MCF 10A (cell line): ENCODE measurements around the gene NCL. TPM values are rescaled to one million over a fixed set of nuclear protein-coding genes. Genes with fewer than 3 reads are reported as not detected.

Source experiments
- BruUV-seq: library from RNA; stranded (reverse); fragments of 400-500 nt; replicated peaks from 2 replicates; lab custom pipeline; 2021; lab: Mats Ljungman, UMichigan
- CTCF ChIA-PET: fragments of 300-600 bp; sonication (Branson Sonifier 250); formaldehyde crosslinking; extraction: SDS; loops from one replicate; lab custom pipeline; 2021; ENCODE audit warnings: antibody characterized with exemption, inconsistent platforms; lab: Yijun Ruan, JAX
- POLR2A ChIA-PET: fragments of 300-600, 350-650 bp; sonication (Branson Sonifier 250); formaldehyde crosslinking; extraction: SDS; loops from one replicate; lab custom pipeline; 2020; ENCODE audit warnings: antibody characterized with exemption, inconsistent platforms; lab: Yijun Ruan, JAX
- DNase-seq: peaks from one replicate; pipeline ENCODE4 v3.0.0-alpha.2; 2018; ENCODE audit not compliant: unreplicated experiment
- H3K27ac Mint-ChIP-seq: one replicate; pipeline ENCODE4 v1.8.0; 2022; ENCODE audit warnings: mild to moderate bottlenecking, low read depth, mixed read lengths; ENCODE audit not compliant: unreplicated experiment
- H3K27me3 Mint-ChIP-seq: one replicate; pipeline ENCODE4 v1.8.0; 2022; ENCODE audit warnings: mixed read lengths; ENCODE audit not compliant: insufficient read depth, unreplicated experiment
- H3K36me3 Mint-ChIP-seq: one replicate; pipeline ENCODE4 v1.8.0; 2022; ENCODE audit warnings: mild to moderate bottlenecking, moderate library complexity, mixed read lengths; ENCODE audit not compliant: insufficient read depth, unreplicated experiment
- H3K4me1 Mint-ChIP-seq: one replicate; pipeline ENCODE4 v1.8.0; 2022; ENCODE audit warnings: mixed read lengths; ENCODE audit not compliant: insufficient read depth, unreplicated experiment
- H3K4me3 Mint-ChIP-seq: one replicate; pipeline ENCODE4 v1.8.0; 2022; ENCODE audit warnings: mild to moderate bottlenecking, moderate library complexity, mixed read lengths; ENCODE audit not compliant: unreplicated experiment
- H3K9me3 Mint-ChIP-seq: one replicate; pipeline ENCODE4 v1.8.0; 2022; ENCODE audit warnings: mixed read lengths; ENCODE audit not compliant: unreplicated experiment
- intact Hi-C: fragments of 100-400 bp; cut with micrococcal nuclease; formaldehyde crosslinking; loops from 2 replicates; pipeline ENCODE4 v1.14.1; 2022
- total RNA-seq: library from RNA; stranded (reverse); gene quantifications from 2 replicates; pipeline ENCODE4 v1.2.3, GENCODE V29; 2022
- TF ChIP-seq, protein P1 (sequence below): fragments of 200-600 bp; IDR thresholded peaks from one replicate; pipeline ENCODE4 v1.8.0; 2022; ENCODE audit warnings: antibody characterized with exemption, mild to moderate bottlenecking; ENCODE audit not compliant: unreplicated experiment

The NCL gene
- total RNA-seq, 1 experiment from 2014 or later = 778 TPM

DNA sequence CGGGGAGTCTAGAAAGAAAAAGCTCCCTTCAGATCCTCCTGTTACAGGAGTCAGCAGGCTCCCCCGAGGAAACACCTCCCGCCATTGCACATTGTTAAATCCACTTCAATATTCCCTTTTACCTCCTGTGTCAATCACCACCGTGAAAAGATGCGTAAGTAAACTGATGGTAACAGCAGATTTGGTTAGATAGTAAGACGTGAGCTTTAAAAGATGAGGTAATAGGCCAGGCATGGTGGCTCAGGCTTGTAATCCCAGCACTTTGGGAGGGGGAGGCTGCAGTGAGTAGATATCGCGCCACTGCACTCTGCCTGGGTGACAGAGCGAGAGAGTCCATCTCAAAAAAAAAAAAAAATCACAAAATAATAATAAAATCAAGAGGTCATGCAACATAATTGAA lies 15.2 kb upstream of the NCL start:
- H3K9me3 Mint-ChIP-seq = no peaks in the 10 kb centered on the region
- no peaks in the 10 kb centered on the region for H3K27me3 Mint-ChIP-seq
- H3K4me1 Mint-ChIP-seq = peaks cover 9% of the 10 kb centered on the region
- no peak overlapping the region for H3K27ac Mint-ChIP-seq
- no peaks in the 10 kb centered on the region for H3K36me3 Mint-ChIP-seq
- BruUV-seq = no TSS peak
- TF ChIP-seq, protein P1, sequence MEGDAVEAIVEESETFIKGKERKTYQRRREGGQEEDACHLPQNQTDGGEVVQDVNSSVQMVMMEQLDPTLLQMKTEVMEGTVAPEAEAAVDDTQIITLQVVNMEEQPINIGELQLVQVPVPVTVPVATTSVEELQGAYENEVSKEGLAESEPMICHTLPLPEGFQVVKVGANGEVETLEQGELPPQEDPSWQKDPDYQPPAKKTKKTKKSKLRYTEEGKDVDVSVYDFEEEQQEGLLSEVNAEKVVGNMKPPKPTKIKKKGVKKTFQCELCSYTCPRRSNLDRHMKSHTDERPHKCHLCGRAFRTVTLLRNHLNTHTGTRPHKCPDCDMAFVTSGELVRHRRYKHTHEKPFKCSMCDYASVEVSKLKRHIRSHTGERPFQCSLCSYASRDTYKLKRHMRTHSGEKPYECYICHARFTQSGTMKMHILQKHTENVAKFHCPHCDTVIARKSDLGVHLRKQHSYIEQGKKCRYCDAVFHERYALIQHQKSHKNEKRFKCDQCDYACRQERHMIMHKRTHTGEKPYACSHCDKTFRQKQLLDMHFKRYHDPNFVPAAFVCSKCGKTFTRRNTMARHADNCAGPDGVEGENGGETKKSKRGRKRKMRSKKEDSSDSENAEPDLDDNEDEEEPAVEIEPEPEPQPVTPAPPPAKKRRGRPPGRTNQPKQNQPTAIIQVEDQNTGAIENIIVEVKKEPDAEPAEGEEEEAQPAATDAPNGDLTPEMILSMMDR = no peak
- no peak for DNase-seq
- intact Hi-C loops = no loop called here
- ChIA-PET CTCF (interaction anchor here (0.6 to 5.2 kb wide), 4 partner anchors 9 to 80 kb away, joined by 3 to 39 read pairs (median 4); no protein-coding TSS in a partner anchor), POLR2A (interaction anchor here (0.6 to 1.1 kb wide), 2 partner anchors 12 to 73 kb away, joined by 3 read pairs; no protein-coding TSS in a partner anchor)
- no peak overlapping the region for H3K4me3 Mint-ChIP-seq

DNA sequence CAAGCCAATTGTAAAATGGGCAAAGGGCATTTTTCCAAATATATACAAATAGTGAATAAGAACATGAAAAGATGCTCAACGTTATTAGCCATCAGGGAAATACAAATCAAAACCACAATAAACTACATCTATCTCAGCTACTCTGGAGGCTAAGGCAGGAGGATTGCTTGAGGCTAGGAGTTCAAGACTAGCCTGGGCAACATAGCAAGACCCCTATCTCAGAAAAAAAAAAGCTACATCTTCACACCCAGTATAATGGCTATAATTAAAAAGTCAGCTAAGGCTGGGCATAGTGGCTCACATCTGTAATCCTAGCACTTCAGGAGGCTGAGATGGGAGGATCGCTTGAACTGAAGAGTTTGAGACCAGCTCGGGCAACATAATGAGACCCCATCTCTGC lies 12.6 kb upstream of the NCL start:
- POLR2A ChIA-PET = interaction anchor here (3.8 kb wide), 1 partner anchor 13 kb away, joined by 26 read pairs; the partner anchor contains the start of gene NCL
- TF ChIP-seq, protein P1 = no peak
- H3K27me3 Mint-ChIP-seq = peaks cover 12% of the 10 kb centered on the region
- no peaks in the 10 kb centered on the region for H3K9me3 Mint-ChIP-seq
- no peak overlapping the region for H3K4me3 Mint-ChIP-seq
- peaks cover 8% of the 10 kb centered on the region for H3K4me1 Mint-ChIP-seq
- DNase-seq = no peak
- CTCF ChIA-PET = interaction anchor here (0.6 to 1.1 kb wide), 2 partner anchors 238 to 557 kb away, joined by 3 read pairs; no protein-coding TSS in a partner anchor
- no peaks in the 10 kb centered on the region for H3K36me3 Mint-ChIP-seq
- H3K27ac Mint-ChIP-seq = no peak overlapping the region
- no TSS peak for BruUV-seq
- intact Hi-C loops = no loop called here

DNA sequence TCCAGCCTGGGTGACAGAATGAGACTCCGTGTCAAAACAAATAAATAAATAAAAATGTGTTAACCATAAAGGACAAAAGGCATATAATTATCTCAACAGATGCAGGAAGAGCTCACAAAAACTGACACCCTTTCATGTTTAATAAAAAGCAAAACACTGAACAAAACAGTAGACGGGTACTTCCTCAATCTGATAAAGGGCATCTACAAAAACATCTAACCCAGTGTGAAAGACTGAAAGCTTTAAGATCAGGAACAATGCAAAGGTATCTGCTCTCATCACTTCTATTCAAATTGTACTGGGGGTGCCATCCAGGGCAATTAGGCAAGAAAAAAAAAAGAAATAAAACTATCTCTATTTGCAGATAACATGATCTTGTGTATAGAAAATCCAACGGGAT lies 11.7 kb upstream of the NCL start:
- TF ChIP-seq, protein P1 = no peak
- ChIA-PET POLR2A (interaction anchor here (3.8 kb wide), 1 partner anchor 12 kb away, joined by 26 read pairs; the partner anchor contains the start of gene NCL), CTCF (interaction anchor here (0.6 to 1.4 kb wide), 3 partner anchors 9 to 19 kb away, joined by 3 to 4 read pairs (median 3); no protein-coding TSS in a partner anchor)
- H3K9me3 Mint-ChIP-seq = no peaks in the 10 kb centered on the region
- no TSS peak for BruUV-seq
- DNase-seq = no peak
- H3K4me1 Mint-ChIP-seq = peaks cover 8% of the 10 kb centered on the region
- intact Hi-C loops = no loop called here
- no peak overlapping the region for H3K27ac Mint-ChIP-seq
- peaks cover 12% of the 10 kb centered on the region for H3K27me3 Mint-ChIP-seq
- H3K4me3 Mint-ChIP-seq = no peak overlapping the region
- H3K36me3 Mint-ChIP-seq = no peaks in the 10 kb centered on the region

DNA sequence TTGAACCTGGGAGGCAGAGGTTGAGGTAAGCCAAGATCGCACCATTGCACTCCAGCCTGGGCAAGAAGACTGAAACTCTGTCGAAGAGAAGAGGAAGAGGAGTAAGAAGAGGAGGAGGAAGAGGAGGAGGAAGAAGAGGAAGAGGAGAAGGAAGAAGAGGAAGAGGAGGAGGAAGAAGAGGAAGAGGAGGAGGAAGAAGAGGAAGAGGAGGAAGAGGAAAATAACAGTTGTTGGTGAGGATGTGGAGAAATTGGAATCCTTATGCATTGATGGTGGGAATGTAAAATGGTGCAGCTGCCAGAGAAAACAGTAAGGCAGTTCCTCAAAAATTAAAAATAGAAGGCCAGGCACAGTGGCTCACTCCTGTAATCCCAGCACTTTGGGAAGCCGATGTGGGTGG lies 8.5 kb upstream of the NCL start:
- peaks cover 8% of the 10 kb centered on the region for H3K4me1 Mint-ChIP-seq
- POLR2A ChIA-PET = interaction anchor here (1.5 kb wide), 1 partner anchor 9 kb away, joined by 3 read pairs; the partner anchor contains the start of gene NCL
- no peaks in the 10 kb centered on the region for H3K36me3 Mint-ChIP-seq

More for the DNA sequence above, 8.5 kb upstream of the NCL start:
- Mint-ChIP-seq H3K27me3 (peaks cover 12% of the 10 kb centered on the region), H3K9me3 (no peaks in the 10 kb centered on the region), H3K4me3 (no peak overlapping the region), H3K27ac (no peak overlapping the region)
- intact Hi-C loops = no loop called here
- no TSS peak for BruUV-seq
- no peak for DNase-seq
- TF ChIP-seq, protein P1 = no peak
- CTCF ChIA-PET = interaction anchor here (1.1 kb wide), 1 partner anchor 10 kb away, joined by 10 read pairs; no protein-coding TSS in a partner anchor
